B cell (primary cell): ENCODE results near the gene WDR1. TPM values are rescaled to one million over a fixed set of nuclear protein-coding genes. Genes with fewer than 3 reads are reported as not detected.

ENCODE experiments used
- ATAC-seq: fragments of 200-7000 bp; cut with Tn5 transposase; one replicate; pipeline ENCODE4 v1.10.0; 2021; ENCODE audit warnings: low read depth, mild to moderate bottlenecking, moderate number of reproducible peaks, moderate library complexity
- CTCF ChIA-PET: fragments of 350-600 bp; sonication (Branson Sonifier 250); formaldehyde crosslinking; loops from one replicate; lab custom pipeline; 2021; ENCODE audit warnings: antibody characterized with exemption, inconsistent platforms; lab: Charles Lee
- POLR2A ChIA-PET: fragments of 350-600 bp; sonication (Branson Sonifier 250); formaldehyde crosslinking; loops from one replicate; lab custom pipeline; 2021; ENCODE audit warnings: antibody characterized with exemption; lab: Charles Lee
- DNase-seq: peaks from one replicate; pipeline ENCODE4 v3.0.0; 2013
- H2AFZ ChIP-seq: 2 replicates; pipeline ENCODE4 v1.6.1; 2012; ENCODE audit warnings: mild to moderate bottlenecking, low read depth, low read length; ENCODE audit not compliant: insufficient read depth, poor library complexity, severe bottlenecking
- H3K27ac ChIP-seq, 2 donors: 1 replicate in 1 of 2; 2 replicates in 1 of 2; pipeline ENCODE4 v1.5.1; 2012 to 2013; ENCODE audit warnings: low read length in 2 of 2, mild to moderate bottlenecking in 2 of 2, moderate library complexity in 1 of 2
- H3K27me3 ChIP-seq, 4 experiments: fragments of 200-600 bp in 1 of 4; sonication (generic) in 1 of 4; replicated peaks in 1 of 4; 1 replicate in 2 of 4; 2 replicates in 2 of 4; pipeline versions ENCODE4 v1.6.1 to v1.7.0; 2013 to 2016; ENCODE audit warnings: low read length in 3 of 4, mild to moderate bottlenecking in 2 of 4, mixed read lengths in 1 of 4, moderate library complexity in 1 of 4; ENCODE audit not compliant: insufficient read depth in 4 of 4, control insufficient read depth in 3 of 4; ENCODE audit errors: control extremely low read depth in 1 of 4
- H3K36me3 ChIP-seq, 2 experiments: replicated peaks in 1 of 2; 1 replicate in 1 of 2; 2 replicates in 1 of 2; pipeline versions ENCODE4 v1.6.1 to v1.7.1; 2013; ENCODE audit warnings: low read length in 1 of 2; ENCODE audit not compliant: insufficient read depth in 2 of 2, control insufficient read depth in 1 of 2; ENCODE audit errors: control extremely low read depth in 1 of 2, extremely low read depth in 1 of 2
- H3K4me1 ChIP-seq, 2 donors: fragments of 200-600 bp in 1 of 2; sonication (generic) in 1 of 2; 1 replicate in 1 of 2; 2 replicates in 1 of 2; pipeline versions ENCODE4 v1.5.1 to v1.6.1; 2013 to 2017; ENCODE audit warnings: low read length in 2 of 2; ENCODE audit not compliant: control insufficient read depth in 2 of 2, insufficient read depth in 2 of 2
- H3K4me2 ChIP-seq: replicated peaks from 2 replicates; pipeline ENCODE3; 2012; ENCODE audit warnings: mild to moderate bottlenecking, low read depth, low read length; ENCODE audit not compliant: poor library complexity, severe bottlenecking
- H3K4me3 ChIP-seq, 5 experiments: fragments of 200-600 bp in 1 of 5; sonication (generic) in 1 of 5; 1 replicate in 3 of 5; 2 replicates in 2 of 5; pipeline versions ENCODE4 v1.5.1 to v1.7.0; 2011 to 2016; ENCODE audit warnings: low read length in 4 of 5, mild to moderate bottlenecking in 4 of 5, low read depth in 2 of 5, control low read depth in 1 of 5, moderate library complexity in 1 of 5; ENCODE audit not compliant: insufficient read depth in 1 of 5; ENCODE audit errors: control extremely low read depth in 1 of 5, extremely low read depth in 1 of 5
- H3K79me2 ChIP-seq: fragments of 200-600 bp; sonication (generic); one replicate; pipeline ENCODE4 v1.6.0; 2016; ENCODE audit warnings: low read length; ENCODE audit not compliant: control insufficient read depth, insufficient read depth
- H3K9ac ChIP-seq: fragments of 200-600 bp; sonication (generic); 2 replicates; pipeline ENCODE4 v1.6.1; 2017; ENCODE audit warnings: mild to moderate bottlenecking, low read length, moderate library complexity
- H3K9me3 ChIP-seq, 3 donors: one replicate each; pipeline versions ENCODE4 v1.6.1 to v1.7.1; 2013; ENCODE audit warnings: low read length in 2 of 3; ENCODE audit not compliant: control insufficient read depth in 2 of 3, insufficient read depth in 1 of 3; ENCODE audit errors: control extremely low read depth in 1 of 3
- H4K20me1 ChIP-seq: 2 replicates; pipeline ENCODE4 v1.6.0; 2012; ENCODE audit warnings: mild to moderate bottlenecking, low read length; ENCODE audit not compliant: insufficient read depth, control insufficient read depth, poor library complexity, severe bottlenecking
- H3K27ac Mint-ChIP-seq: one replicate; pipeline ENCODE4 v1.8.0; 2021; ENCODE audit warnings: mixed read lengths
- H3K27me3 Mint-ChIP-seq: one replicate; pipeline ENCODE4 v1.8.0; 2021; ENCODE audit warnings: mixed read lengths
- H3K4me1 Mint-ChIP-seq: one replicate; pipeline ENCODE4 v1.8.0; 2021; ENCODE audit warnings: mixed read lengths
- H3K4me3 Mint-ChIP-seq: one replicate; pipeline ENCODE4 v1.8.0; 2021; ENCODE audit warnings: mixed read lengths
- H3K9me3 Mint-ChIP-seq: one replicate; pipeline ENCODE4 v1.8.0; 2022; ENCODE audit warnings: mixed read lengths; ENCODE audit not compliant: insufficient read depth
- CTCF ChIP-seq: fragments of 200-600 bp; IDR thresholded peaks from one replicate; pipeline ENCODE4 v1.8.0; 2022; ENCODE audit warnings: antibody characterized with exemption, mild to moderate bottlenecking
- EZH2 ChIP-seq: IDR thresholded peaks from 2 replicates; pipeline ENCODE4 v1.6.1; 2012; ENCODE audit warnings: borderline replicate concordance, low read depth, mild to moderate bottlenecking, moderate library complexity, low read length; ENCODE audit not compliant: insufficient read depth, poor library complexity, severe bottlenecking
- WGBS: methylation state at CpG from one replicate; pipeline ENCODE4 v1.1.5; 2013; ENCODE audit warnings: missing lambda C conversion rate; ENCODE audit not compliant: insufficient coverage; 5-methylcytosine and 5-hydroxymethylcytosine counted together
- intact Hi-C: fragments of 100-400 bp; cut with micrococcal nuclease; formaldehyde crosslinking; loops from one replicate; pipeline ENCODE4 v1.10.0; 2022
- polyA plus RNA-seq: library from polyadenylated mRNA; depleted of rRNA; stranded (reverse); fragments of >200 nt; gene quantifications from 2 replicates; pipeline ENCODE4 v1.2.3, GENCODE V29; 2012
- total RNA-seq, 2 donors: library from RNA; stranded (reverse); fragments of 120-200 nt in 1 of 2; gene quantifications; 1 replicate in 1 of 2; 2 replicates in 1 of 2; pipeline versions ENCODE4 v1.2.3 to v1.2.4, GENCODE V29; 2013 to 2022

The WDR1 gene
- total and polyA plus RNA-seq, 2 donors (not counting 1 experiment from before 2014, with no cell fraction given) = 134 to 217 TPM

GRCh38 chr4:10123227-10124101, 6.9 kb upstream of the WDR1 start:
- ChIA-PET POLR2A (no interaction called here), CTCF (interaction anchor here (1.8 kb wide), 1 partner anchor 34 kb away, joined by 4 read pairs; no protein-coding TSS in a partner anchor)
- Histone ChIP-seq H3K36me3 (no peaks in the 10 kb centered on the region), H3K27me3 (peaks cover 0 to 10% (median 1%) of the 10 kb centered on the region in 4 experiments), H3K9ac (no peak overlapping the region), H3K79me2 (no peaks in the 10 kb centered on the region), H3K4me3 (no peak overlapping the region), H3K4me1 (peaks cover 2 to 6% of the 10 kb centered on the region in 2 donors), H3K27ac (no peak overlapping the region), H4K20me1 (no peaks in the 10 kb centered on the region), H3K9me3 (no peaks in the 10 kb centered on the region), H3K4me2 (no peak overlapping the region), H2AFZ (no peak overlapping the region)
- TF ChIP-seq EZH2 = no peak
- TF ChIP-seq CTCF = no peak
- intact Hi-C loops = no loop called here
- 63% methylated on average over 10 of the region's 12 CpGs for WGBS
- Mint-ChIP-seq H3K27me3 (peaks cover 40% of the 10 kb centered on the region), H3K27ac (no peak overlapping the region), H3K9me3 (no peaks in the 10 kb centered on the region), H3K4me3 (no peak overlapping the region), H3K4me1 (peaks cover 7% of the 10 kb centered on the region)
- ATAC-seq = no peak
- DNase-seq = no peak
